ENCODE results near the gene DOCK8. TPM values are rescaled to one million over a fixed set of nuclear protein-coding genes. Genes with fewer than 3 reads are reported as not detected.

The DOCK8 gene
- total RNA-seq, 2 experiments from 2014 or later: 59.0 to 145 TPM

DNA sequence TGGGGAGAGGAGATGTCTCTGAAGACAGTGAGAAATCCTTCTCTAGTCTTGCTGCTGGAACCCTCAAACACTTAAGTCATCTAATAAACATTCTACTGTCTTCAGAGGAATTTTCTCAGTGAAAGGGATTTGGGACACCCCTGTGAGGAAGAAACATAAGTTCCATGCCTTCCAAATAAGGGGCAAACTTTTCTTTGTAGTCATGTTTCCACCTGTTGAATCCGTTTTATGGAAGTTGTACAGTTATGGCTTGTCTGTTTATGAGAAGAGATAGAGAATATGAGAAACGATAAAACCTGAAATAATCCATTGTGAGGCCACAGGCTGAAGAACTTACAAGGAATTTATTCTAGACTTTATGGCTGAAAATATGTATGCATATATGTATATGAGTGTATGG lies 49.6 kb downstream of the DOCK8 start:
- no peaks in the 10 kb centered on the region for H3K4me1 ChIP-seq (ENCODE audit: insufficient read depth, low read length, poor library complexity, severe bottlenecking)
- BruUV-seq (replicated peaks): no TSS peak
- no peak overlapping the region for H3K27ac ChIP-seq (ENCODE audit: low read depth, low read length, poor library complexity, severe bottlenecking)
- no peaks in the 10 kb centered on the region for H3K9me3 ChIP-seq (ENCODE audit: low read length)
- intact Hi-C loops (cut with micrococcal nuclease; ENCODE audit: unreplicated experiment): no loop called here
- DNase-seq (ENCODE audit: low spot score): no peak
- H3K4me3 ChIP-seq (ENCODE audit: low read depth, low read length, poor library complexity, severe bottlenecking): no peak overlapping the region
- no peaks in the 10 kb centered on the region for H3K9me2 ChIP-seq (ENCODE audit: insufficient read depth, low read length)
- no peaks in the 10 kb centered on the region for H4K20me1 ChIP-seq (ENCODE audit: insufficient read depth, low read length)
- H3K79me2 ChIP-seq (ENCODE audit: insufficient read depth, low read depth, low read length): no peaks in the 10 kb centered on the region
- CTCF ChIA-PET (ENCODE audit: unreplicated experiment): no interaction called here
- no peak overlapping the region for H3K4me2 ChIP-seq (ENCODE audit: low read length)
- H3K36me3 ChIP-seq (ENCODE audit: insufficient read depth, low read length): no peaks in the 10 kb centered on the region
- H2AFZ ChIP-seq (ENCODE audit: low read length): no peak overlapping the region
- POLR2A ChIA-PET: no interaction called here
- TF ChIP-seq, protein P1, sequence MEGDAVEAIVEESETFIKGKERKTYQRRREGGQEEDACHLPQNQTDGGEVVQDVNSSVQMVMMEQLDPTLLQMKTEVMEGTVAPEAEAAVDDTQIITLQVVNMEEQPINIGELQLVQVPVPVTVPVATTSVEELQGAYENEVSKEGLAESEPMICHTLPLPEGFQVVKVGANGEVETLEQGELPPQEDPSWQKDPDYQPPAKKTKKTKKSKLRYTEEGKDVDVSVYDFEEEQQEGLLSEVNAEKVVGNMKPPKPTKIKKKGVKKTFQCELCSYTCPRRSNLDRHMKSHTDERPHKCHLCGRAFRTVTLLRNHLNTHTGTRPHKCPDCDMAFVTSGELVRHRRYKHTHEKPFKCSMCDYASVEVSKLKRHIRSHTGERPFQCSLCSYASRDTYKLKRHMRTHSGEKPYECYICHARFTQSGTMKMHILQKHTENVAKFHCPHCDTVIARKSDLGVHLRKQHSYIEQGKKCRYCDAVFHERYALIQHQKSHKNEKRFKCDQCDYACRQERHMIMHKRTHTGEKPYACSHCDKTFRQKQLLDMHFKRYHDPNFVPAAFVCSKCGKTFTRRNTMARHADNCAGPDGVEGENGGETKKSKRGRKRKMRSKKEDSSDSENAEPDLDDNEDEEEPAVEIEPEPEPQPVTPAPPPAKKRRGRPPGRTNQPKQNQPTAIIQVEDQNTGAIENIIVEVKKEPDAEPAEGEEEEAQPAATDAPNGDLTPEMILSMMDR (conservative IDR thresholded peaks at IDR 0.05; ENCODE audit: low read length): no peak

DNA sequence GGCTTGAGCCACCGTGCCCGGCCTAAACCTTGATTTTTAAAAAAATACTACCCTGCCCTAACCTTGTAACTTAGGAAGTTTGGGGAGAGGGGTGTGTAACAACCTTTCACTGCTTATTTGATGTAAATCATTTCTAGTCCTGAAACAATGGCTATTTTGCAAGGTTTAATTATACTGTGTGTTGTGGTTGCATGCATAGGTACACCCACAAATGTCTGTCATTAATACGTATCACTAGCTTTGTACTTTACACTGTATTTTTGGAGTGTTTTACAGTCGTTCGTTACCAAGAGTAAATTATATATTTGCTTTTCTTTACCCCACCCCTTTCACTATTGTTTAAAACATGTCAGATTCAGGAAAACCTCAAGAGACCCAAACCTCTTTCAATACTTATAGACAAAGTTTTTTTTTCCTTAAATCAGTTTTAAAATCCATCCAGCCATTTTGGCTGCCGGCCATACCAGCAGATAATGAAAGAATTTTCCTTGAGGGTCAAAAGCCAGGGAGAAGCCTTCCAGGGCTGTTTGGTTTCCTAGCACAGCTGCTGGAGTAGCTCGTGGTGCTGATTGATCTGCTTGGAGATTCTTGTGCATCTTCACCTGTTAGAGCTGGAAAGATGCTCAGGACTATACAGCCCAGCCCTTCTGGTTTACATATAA lies 50.7 kb downstream of the DOCK8 start:
- no peaks in the 10 kb centered on the region for H3K9me3 ChIP-seq (ENCODE audit: low read length)
- no peaks in the 10 kb centered on the region for H3K9me2 ChIP-seq (ENCODE audit: insufficient read depth, low read length)
- intact Hi-C loops (cut with micrococcal nuclease; ENCODE audit: unreplicated experiment): no loop called here
- H4K20me1 ChIP-seq (ENCODE audit: insufficient read depth, low read length): no peaks in the 10 kb centered on the region
- H3K4me2 ChIP-seq (ENCODE audit: low read length): no peak overlapping the region
- POLR2A ChIA-PET: no interaction called here
- H3K4me3 ChIP-seq (ENCODE audit: low read depth, low read length, poor library complexity, severe bottlenecking): no peak overlapping the region
- H3K36me3 ChIP-seq (ENCODE audit: insufficient read depth, low read length): no peaks in the 10 kb centered on the region
- DNase-seq (ENCODE audit: low spot score): no peak
- TF ChIP-seq, protein P1 (conservative IDR thresholded peaks at IDR 0.05; ENCODE audit: low read length): no peak
- no peaks in the 10 kb centered on the region for H3K4me1 ChIP-seq (ENCODE audit: insufficient read depth, low read length, poor library complexity, severe bottlenecking)
- no TSS peak for BruUV-seq (replicated peaks)
- H3K27ac ChIP-seq (ENCODE audit: low read depth, low read length, poor library complexity, severe bottlenecking): no peak overlapping the region
- CTCF ChIA-PET (ENCODE audit: unreplicated experiment): interaction anchor here (0.5 kb wide), 1 partner anchor 785 kb away, joined by 5 read pairs; no protein-coding TSS in a partner anchor
- H2AFZ ChIP-seq (ENCODE audit: low read length): no peak overlapping the region
- H3K79me2 ChIP-seq (ENCODE audit: insufficient read depth, low read depth, low read length): no peaks in the 10 kb centered on the region

DNA sequence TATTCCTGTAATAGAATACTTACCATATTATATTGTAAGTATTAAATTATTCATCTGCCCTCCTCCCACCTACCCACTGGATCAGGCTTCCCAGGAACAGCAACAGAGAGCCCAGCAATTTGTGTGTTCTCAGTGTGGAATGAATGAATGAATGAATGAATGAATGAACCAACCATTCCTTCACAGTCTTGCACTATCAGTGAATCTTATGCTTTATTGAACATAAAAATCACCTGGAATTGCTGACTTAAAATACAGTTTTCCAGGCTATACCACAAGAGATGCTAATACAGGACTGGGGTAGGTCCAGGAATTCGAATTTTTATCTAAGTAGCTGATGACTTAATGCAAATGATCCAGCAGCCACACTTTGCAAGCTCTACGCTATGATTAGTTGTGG lies 51.6 kb downstream of the DOCK8 start:
- Histone ChIP-seq H3K27ac (ENCODE audit: low read depth, low read length, poor library complexity, severe bottlenecking) (no peak overlapping the region), H4K20me1 (ENCODE audit: insufficient read depth, low read length) (no peaks in the 10 kb centered on the region), H3K9me3 (ENCODE audit: low read length) (no peaks in the 10 kb centered on the region), H3K4me1 (ENCODE audit: insufficient read depth, low read length, poor library complexity, severe bottlenecking) (no peaks in the 10 kb centered on the region), H3K79me2 (ENCODE audit: insufficient read depth, low read depth, low read length) (no peaks in the 10 kb centered on the region), H3K4me3 (ENCODE audit: low read depth, low read length, poor library complexity, severe bottlenecking) (no peak overlapping the region), H3K36me3 (ENCODE audit: insufficient read depth, low read length) (no peaks in the 10 kb centered on the region), H3K4me2 (ENCODE audit: low read length) (no peak overlapping the region), H2AFZ (ENCODE audit: low read length) (no peak overlapping the region), H3K9me2 (ENCODE audit: insufficient read depth, low read length) (no peaks in the 10 kb centered on the region)
- no TSS peak for BruUV-seq (replicated peaks)
- no peak for TF ChIP-seq EZH2phosphoT487 (IDR thresholded peaks at IDR 0.05; ENCODE audit: borderline replicate concordance, low read depth, low read length)
- TF ChIP-seq, protein P1 (conservative IDR thresholded peaks at IDR 0.05; ENCODE audit: low read length): no peak
- ChIA-PET POLR2A (interaction anchor here (0.7 to 1.3 kb wide), 3 partner anchors 9 to 40 kb away, joined by 3 to 4 read pairs (median 3); no protein-coding TSS in a partner anchor), CTCF (ENCODE audit: unreplicated experiment) (no interaction called here)
- intact Hi-C loops (cut with micrococcal nuclease; ENCODE audit: unreplicated experiment): no loop called here
- no peak for DNase-seq (ENCODE audit: low spot score)
